GM19240 (cell line): ENCODE measurements around the gene KCNMB1.

Experiments used
- DNase-seq: peaks from one replicate; pipeline ENCODE4 v3.0.0; 2011; ENCODE audit warnings: low spot score; ENCODE audit not compliant: insufficient read length

KCNMB1 gene

GRCh38 chr5:170341545-170341944 lies 47.6 kb downstream of the KCNMB1 start:
- DNase-seq = no peak

- no peak for DNase-seq
Measured at GRCh38 chr5:170339780-170340167, 49.4 kb downstream of the KCNMB1 start.

- peak; percentile 65 for DNase-seq
Measured at GRCh38 chr5:170338933-170339779, 50.0 kb downstream of the KCNMB1 start.

GRCh38 chr5:170338291-170338690 lies 50.9 kb downstream of the KCNMB1 start:
- no peak for DNase-seq

- DNase-seq = no peak
Measured at GRCh38 chr5:170337045-170337733, 52.0 kb downstream of the KCNMB1 start.

GRCh38 chr5:170336065-170336464 lies 53.1 kb downstream of the KCNMB1 start:
- DNase-seq = no peak

GRCh38 chr5:170334626-170335025 lies 54.5 kb downstream of the KCNMB1 start:
- no peak for DNase-seq

- DNase-seq = no peak
Measured at GRCh38 chr5:170333161-170333910, 55.8 kb downstream of the KCNMB1 start.

- DNase-seq = no peak
Measured at GRCh38 chr5:170332058-170332457, 57.1 kb downstream of the KCNMB1 start.

GRCh38 chr5:170330568-170331054 lies 58.6 kb downstream of the KCNMB1 start:
- DNase-seq = no peak

- no peak for DNase-seq
Measured at GRCh38 chr5:170329524-170329923, 59.6 kb downstream of the KCNMB1 start.

- no peak for DNase-seq
Measured at GRCh38 chr5:170327829-170328228, 61.3 kb downstream of the KCNMB1 start.

- DNase-seq = no peak
Measured at GRCh38 chr5:170327168-170327567, 62.0 kb downstream of the KCNMB1 start.
